ENCODE measurements around the gene LRBA. TPM values are rescaled to one million over a fixed set of nuclear protein-coding genes. Genes with fewer than 3 reads are reported as not detected.

LRBA gene
- total and polyA plus RNA-seq, 2 of the 4 experiments (the other 2 are of a cell fraction) = 10.2 to 51.6 TPM

DNA sequence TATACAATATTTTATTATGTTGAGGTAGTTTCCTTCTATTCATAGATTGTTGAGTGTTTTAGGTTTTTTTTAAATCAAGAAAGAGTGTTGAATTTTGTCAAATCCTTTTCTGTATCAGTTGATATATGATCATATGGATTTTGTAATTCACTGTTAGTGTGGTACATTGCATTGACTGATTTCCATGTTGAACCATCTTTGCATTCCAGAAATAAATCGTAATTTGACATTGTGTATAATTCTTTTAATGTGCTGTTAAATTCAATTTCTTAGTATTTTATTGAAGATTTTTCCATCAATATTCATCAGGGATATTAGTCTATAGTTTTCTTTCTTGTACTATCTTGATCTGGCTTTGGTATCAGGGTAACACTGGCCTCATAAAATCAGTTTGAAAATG, 103.8 kb downstream of the LRBA start:
- no TSS peak for BruUV-seq (replicated peaks)

More for the DNA sequence above, 103.8 kb downstream of the LRBA start:
- Histone ChIP-seq H2AK9ac (replicated peaks; ENCODE audit: low read depth, low read length, poor library complexity) (no peak overlapping the region), H3K4me3 (ENCODE audit: insufficient read depth, low read depth, low read length) (no peak overlapping the region), H2BK120ac (ENCODE audit: low read depth, low read length) (no peak overlapping the region), H3K9ac (ENCODE audit: low read depth, low read length) (no peak overlapping the region), H2BK5ac (ENCODE audit: low read depth, low read length, poor library complexity, severe bottlenecking) (no peak overlapping the region), H4K5ac (ENCODE audit: low read depth, low read length) (no peak overlapping the region), H2BK15ac (ENCODE audit: low read depth, low read length) (no peak overlapping the region), H3K56ac (ENCODE audit: extremely low read depth, insufficient read depth, low read length) (no peak overlapping the region), H3K14ac (replicated peaks; ENCODE audit: low read depth, low read length) (no peak overlapping the region), H3K9me1 (ENCODE audit: insufficient read depth, low read length) (no peaks in the 10 kb centered on the region), H2BK20ac (ENCODE audit: low read depth, low read length) (no peak overlapping the region), H3K36me3 (ENCODE audit: control insufficient read depth, insufficient read depth, low read length) (no peaks in the 10 kb centered on the region), H3K18ac (ENCODE audit: low read depth, low read length) (no peak overlapping the region), H3K27ac (ENCODE audit: insufficient read depth, low read length) (no peak overlapping the region), H3K27me3 (ENCODE audit: control insufficient read depth, insufficient read depth, low read length) (no peaks in the 10 kb centered on the region), H2AK5ac (ENCODE audit: low read depth, low read length) (no peak overlapping the region), H3K23ac (ENCODE audit: low read depth, low read length) (no peak overlapping the region), H3K4me2 (ENCODE audit: low read depth, low read length) (no peak overlapping the region), H3K79me1 (ENCODE audit: low read depth in 1 of 2, low read length in 2 of 2) (no peaks in the 10 kb centered on the region), H2AFZ (replicated peaks; ENCODE audit: low read length, poor library complexity) (no peak overlapping the region), H3K4me1 (ENCODE audit: control insufficient read depth, insufficient read depth, low read length) (no peaks in the 10 kb centered on the region), H4K91ac (ENCODE audit: insufficient read depth, low read depth, low read length) (no peak overlapping the region), H3K4ac (ENCODE audit: low read depth, low read length) (no peak overlapping the region), H4K8ac (ENCODE audit: low read depth in 2 of 2, low read length in 2 of 2) (no peak overlapping the region), H3K9me3 (ENCODE audit: control insufficient read depth, insufficient read depth, low read length) (no peaks in the 10 kb centered on the region), H4K20me1 (ENCODE audit: insufficient read depth, low read length) (no peaks in the 10 kb centered on the region)
- in situ Hi-C loops (cut with MboI; ENCODE audit: low sequenced_read_pairs) = no loop called here
- no CpG with 5 or more reads among the region's 1 CpG for WGBS, 2 experiments (ENCODE audit: extremely low coverage in 2 of 2, insufficient read length in 1 of 2)
- ChIA-PET CTCF (no interaction called here), POLR2A (ENCODE audit: unreplicated experiment) (no interaction called here)
- intact Hi-C loops (cut with micrococcal nuclease) = no loop called here
- ATAC-seq (ENCODE audit: low read depth) = no peak
- dilution Hi-C loops (cut with HindIII; ENCODE audit: low sequenced_read_pairs, unreplicated experiment) = no loop called here
- no peak for DNase-seq
- TF ChIP-seq FOS (IDR thresholded peaks at IDR 0.05; ENCODE audit: low read depth, low read length) (no peak), RFX5 (IDR thresholded peaks at IDR 0.05; ENCODE audit: low read depth, low read length) (no peak), RAD21 (IDR thresholded peaks at IDR 0.05; ENCODE audit: low read length) (no peak), RCOR1 (IDR thresholded peaks at IDR 0.05; ENCODE audit: insufficient replicate concordance, low read length) (no peak), NFE2L2 (IDR thresholded peaks at IDR 0.05; ENCODE audit: low read depth, low read length) (no peak), SMC3 (IDR thresholded peaks at IDR 0.05; ENCODE audit: low read depth, low read length) (no peak), MXI1 (IDR thresholded peaks at IDR 0.05; ENCODE audit: borderline replicate concordance, low read depth, low read length) (no peak), MAZ (IDR thresholded peaks at IDR 0.05; ENCODE audit: borderline replicate concordance, low read depth, low read length) (no peak), CHD1 (IDR thresholded peaks at IDR 0.05; ENCODE audit: low read depth, low read length) (no peak), CEBPB (IDR thresholded peaks at IDR 0.05; ENCODE audit: low read depth, low read length) (no peak), POLR2A (IDR thresholded peaks at IDR 0.05; ENCODE audit: low read depth, low read length) (no peak), MAFK (IDR thresholded peaks at IDR 0.05; ENCODE audit: low read depth, low read length) (no peak), BHLHE40 (IDR thresholded peaks at IDR 0.05; ENCODE audit: low read depth, low read length) (no peak)
- TF ChIP-seq, protein P1, sequence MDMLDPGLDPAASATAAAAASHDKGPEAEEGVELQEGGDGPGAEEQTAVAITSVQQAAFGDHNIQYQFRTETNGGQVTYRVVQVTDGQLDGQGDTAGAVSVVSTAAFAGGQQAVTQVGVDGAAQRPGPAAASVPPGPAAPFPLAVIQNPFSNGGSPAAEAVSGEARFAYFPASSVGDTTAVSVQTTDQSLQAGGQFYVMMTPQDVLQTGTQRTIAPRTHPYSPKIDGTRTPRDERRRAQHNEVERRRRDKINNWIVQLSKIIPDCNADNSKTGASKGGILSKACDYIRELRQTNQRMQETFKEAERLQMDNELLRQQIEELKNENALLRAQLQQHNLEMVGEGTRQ (IDR thresholded peaks at IDR 0.05; ENCODE audit: low read depth, low read length) = no peak
- TF ChIP-seq, protein P2, sequence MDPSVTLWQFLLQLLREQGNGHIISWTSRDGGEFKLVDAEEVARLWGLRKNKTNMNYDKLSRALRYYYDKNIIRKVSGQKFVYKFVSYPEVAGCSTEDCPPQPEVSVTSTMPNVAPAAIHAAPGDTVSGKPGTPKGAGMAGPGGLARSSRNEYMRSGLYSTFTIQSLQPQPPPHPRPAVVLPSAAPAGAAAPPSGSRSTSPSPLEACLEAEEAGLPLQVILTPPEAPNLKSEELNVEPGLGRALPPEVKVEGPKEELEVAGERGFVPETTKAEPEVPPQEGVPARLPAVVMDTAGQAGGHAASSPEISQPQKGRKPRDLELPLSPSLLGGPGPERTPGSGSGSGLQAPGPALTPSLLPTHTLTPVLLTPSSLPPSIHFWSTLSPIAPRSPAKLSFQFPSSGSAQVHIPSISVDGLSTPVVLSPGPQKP (IDR thresholded peaks at IDR 0.05; ENCODE audit: borderline replicate concordance, low read depth, low read length) = no peak
- TF ChIP-seq, protein P3, sequence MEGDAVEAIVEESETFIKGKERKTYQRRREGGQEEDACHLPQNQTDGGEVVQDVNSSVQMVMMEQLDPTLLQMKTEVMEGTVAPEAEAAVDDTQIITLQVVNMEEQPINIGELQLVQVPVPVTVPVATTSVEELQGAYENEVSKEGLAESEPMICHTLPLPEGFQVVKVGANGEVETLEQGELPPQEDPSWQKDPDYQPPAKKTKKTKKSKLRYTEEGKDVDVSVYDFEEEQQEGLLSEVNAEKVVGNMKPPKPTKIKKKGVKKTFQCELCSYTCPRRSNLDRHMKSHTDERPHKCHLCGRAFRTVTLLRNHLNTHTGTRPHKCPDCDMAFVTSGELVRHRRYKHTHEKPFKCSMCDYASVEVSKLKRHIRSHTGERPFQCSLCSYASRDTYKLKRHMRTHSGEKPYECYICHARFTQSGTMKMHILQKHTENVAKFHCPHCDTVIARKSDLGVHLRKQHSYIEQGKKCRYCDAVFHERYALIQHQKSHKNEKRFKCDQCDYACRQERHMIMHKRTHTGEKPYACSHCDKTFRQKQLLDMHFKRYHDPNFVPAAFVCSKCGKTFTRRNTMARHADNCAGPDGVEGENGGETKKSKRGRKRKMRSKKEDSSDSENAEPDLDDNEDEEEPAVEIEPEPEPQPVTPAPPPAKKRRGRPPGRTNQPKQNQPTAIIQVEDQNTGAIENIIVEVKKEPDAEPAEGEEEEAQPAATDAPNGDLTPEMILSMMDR (conservative IDR thresholded peaks at IDR 0.05; ENCODE audit: low read depth, low read length) = no peak
